Activated T-cell treated with anti-CD3 and anti-CD28 coated beads, Interleukin-2, amount 50 U/mL, for 1 hour (primary cell): ENCODE data around the gene UAP1L1.

Experiments used
- DNase-seq: peaks from one replicate; pipeline ENCODE4 v3.0.0-alpha.2; 2020

The UAP1L1 gene

GRCh38 chr9:137103206-137103999 is 26.1 kb downstream of the UAP1L1 start:
- no peak for DNase-seq

- no peak for DNase-seq
Observed at GRCh38 chr9:137105814-137106661, 28.7 kb downstream of the UAP1L1 start.

- DNase-seq, result no peak
Observed at GRCh38 chr9:137106662-137107250, 29.4 kb downstream of the UAP1L1 start.

- no peak for DNase-seq
Observed at GRCh38 chr9:137107312-137107921, 30.1 kb downstream of the UAP1L1 start.

GRCh38 chr9:137107982-137108381 is 30.7 kb downstream of the UAP1L1 start:
- no peak for DNase-seq

- no peak for DNase-seq
Observed at GRCh38 chr9:137108608-137109249, 31.4 kb downstream of the UAP1L1 start.

GRCh38 chr9:137109250-137110146 is 32.2 kb downstream of the UAP1L1 start:
- no peak for DNase-seq

- no peak for DNase-seq
Observed at GRCh38 chr9:137110147-137110910, 33.0 kb downstream of the UAP1L1 start.

- DNase-seq, result no peak
Observed at GRCh38 chr9:137110911-137111787, 33.8 kb downstream of the UAP1L1 start.

GRCh38 chr9:137111788-137112563 is 34.7 kb downstream of the UAP1L1 start:
- DNase-seq, result no peak

- no peak for DNase-seq
Observed at GRCh38 chr9:137112564-137113384, 35.5 kb downstream of the UAP1L1 start.

- peak; percentile 48 for DNase-seq
Observed at GRCh38 chr9:137113385-137114159, 36.3 kb downstream of the UAP1L1 start.

- DNase-seq, result no peak
Observed at GRCh38 chr9:137114220-137114612, 36.9 kb downstream of the UAP1L1 start.

- peak; percentile 85 for DNase-seq
Observed at GRCh38 chr9:137114613-137115393, 37.5 kb downstream of the UAP1L1 start, which contains the start of gene DPP7. Gene DPP7, minus strand, starts transcription at chr9:137114733. Its CDS starts 20 bp downstream, at chr9:137114713.

- no peak for DNase-seq
Observed at GRCh38 chr9:137115394-137116026, 38.2 kb downstream of the UAP1L1 start.
